H1 (cell line): Measurements from ENCODE around the gene C1orf21. TPM values are rescaled to one million over a fixed set of nuclear protein-coding genes. Genes with fewer than 3 reads are reported as not detected.

ENCODE experiments used
- CTCF ChIA-PET: fragments of 300-600 bp; sonication (Branson Sonifier 250); formaldehyde crosslinking; loops from one replicate; lab custom pipeline; 2021; ENCODE audit not compliant: partially characterized antibody; lab: Charles Lee
- POLR2A ChIA-PET: fragments of 300-600 bp; sonication (Branson Sonifier 250); formaldehyde crosslinking; loops from one replicate; lab custom pipeline; 2021; ENCODE audit warnings: inconsistent platforms; ENCODE audit not compliant: partially characterized antibody; lab: Charles Lee
- DNase-seq, 2 experiments: peaks; one replicate each; pipeline versions ENCODE4 v3.0.0 to v3.0.0-alpha.2; 2010 to 2022; ENCODE audit warnings: low spot score in 2 of 2, low read depth in 1 of 2, mixed read lengths in 1 of 2
- FAIRE-seq: peaks from 2 replicates; lab custom pipeline; 2011; peaks lifted over from hg19 to GRCh38; lab: Jason Lieb, UNC
- H2AFZ ChIP-seq: 2 replicates; pipeline ENCODE4 v1.8.1; 2012; ENCODE audit warnings: low read length, inconsistent platforms
- H2AK5ac ChIP-seq: 2 replicates; pipeline ENCODE4 v1.6.1; 2013; ENCODE audit warnings: low read depth, low read length
- H2BK120ac ChIP-seq: replicated peaks from 2 replicates; pipeline ENCODE3; 2013; ENCODE audit warnings: low read depth, low read length, inconsistent platforms
- H2BK12ac ChIP-seq: 2 replicates; pipeline ENCODE4 v1.6.1; 2013; ENCODE audit warnings: low read depth, low read length
- H2BK15ac ChIP-seq: 2 replicates; pipeline ENCODE4 v1.6.1; 2013; ENCODE audit warnings: low read length
- H2BK20ac ChIP-seq: 2 replicates; pipeline ENCODE4 v1.6.1; 2013; ENCODE audit warnings: low read length
- H2BK5ac ChIP-seq: 2 replicates; pipeline ENCODE4 v1.6.1; 2013; ENCODE audit warnings: low read depth, low read length
- H3K14ac ChIP-seq: 2 replicates; pipeline ENCODE4 v1.6.1; 2013; ENCODE audit warnings: inconsistent platforms; ENCODE audit not compliant: insufficient read length
- H3K18ac ChIP-seq: 2 replicates; pipeline ENCODE4 v1.6.1; 2013; ENCODE audit warnings: low read length; ENCODE audit errors: extremely low read depth
- H3K23ac ChIP-seq: 2 replicates; pipeline ENCODE4 v1.6.1; 2013; ENCODE audit warnings: inconsistent platforms; ENCODE audit not compliant: insufficient read length
- H3K23me2 ChIP-seq: 2 replicates; pipeline ENCODE4 v1.6.1; 2013; ENCODE audit warnings: low read depth, low read length
- H3K27ac ChIP-seq: 2 replicates; pipeline ENCODE4 v1.6.1; 2011; ENCODE audit warnings: low read depth, low read length, inconsistent platforms
- H3K27me3 ChIP-seq, 4 experiments: replicated peaks in 1 of 4; 1 replicate in 1 of 4; 2 replicates in 3 of 4; pipeline versions ENCODE4 v1.6.1 to v1.8.1; 2011 to 2013; ENCODE audit warnings: low read length in 3 of 4, mild to moderate bottlenecking in 3 of 4, inconsistent platforms in 2 of 4, mixed read lengths in 2 of 4, moderate library complexity in 1 of 4; ENCODE audit not compliant: control insufficient read depth in 3 of 4, insufficient read depth in 3 of 4; ENCODE audit errors: extremely low read depth in 1 of 4
- H3K36me3 ChIP-seq, 4 experiments: 2 replicates each; pipeline versions ENCODE4 v1.6.1 to v1.8.1; 2011 to 2013; ENCODE audit warnings: mild to moderate bottlenecking in 4 of 4, low read length in 3 of 4, moderate library complexity in 2 of 4, control low read depth in 1 of 4, inconsistent platforms in 1 of 4; ENCODE audit not compliant: insufficient read depth in 4 of 4, control insufficient read depth in 2 of 4
- H3K4ac ChIP-seq: replicated peaks from 2 replicates; pipeline ENCODE3; 2013; ENCODE audit warnings: low read length, low read depth, mixed read lengths, inconsistent platforms; ENCODE audit not compliant: insufficient read length
- H3K4me1 ChIP-seq, 4 experiments: replicated peaks in 1 of 4; 1 replicate in 1 of 4; 2 replicates in 3 of 4; pipeline versions ENCODE4 v1.6.1 to v1.8.1; 2011 to 2013; ENCODE audit warnings: low read length in 3 of 4, inconsistent platforms in 2 of 4, mixed read lengths in 1 of 4; ENCODE audit not compliant: insufficient read depth in 4 of 4, control insufficient read depth in 3 of 4
- H3K4me2 ChIP-seq, 2 experiments: 2 replicates each; pipeline versions ENCODE4 v1.6.1 to v1.8.1; 2011 to 2013; ENCODE audit warnings: low read depth in 2 of 2, low read length in 2 of 2, control low read depth in 1 of 2, inconsistent platforms in 1 of 2, mild to moderate bottlenecking in 1 of 2; ENCODE audit not compliant: insufficient read depth in 1 of 2
- H3K4me3 ChIP-seq, 4 experiments: fragments of 200-600, 300-600 bp in 1 of 4; sonication (generic), shearing (Covaris generic), sonication (Bioruptor Twin) in 1 of 4; 2 replicates each; pipeline versions ENCODE4 v1.5.1 to v1.8.1; 2011 to 2016; ENCODE audit warnings: low read length in 4 of 4, low read depth in 3 of 4, control low read depth in 2 of 4, inconsistent platforms in 2 of 4, mild to moderate bottlenecking in 2 of 4, mixed read lengths in 1 of 4, moderate library complexity in 1 of 4; ENCODE audit not compliant: insufficient read depth in 2 of 4; ENCODE audit errors: extremely low read depth in 1 of 4
- H3K56ac ChIP-seq: replicated peaks from 2 replicates; pipeline ENCODE3; 2013; ENCODE audit warnings: low read depth, mild to moderate bottlenecking, mixed read lengths, low read length, inconsistent platforms; ENCODE audit not compliant: insufficient read length
- H3K79me1 ChIP-seq: 2 replicates; pipeline ENCODE4 v1.6.1; 2013; ENCODE audit warnings: low read depth, low read length, control low read depth
- H3K79me2 ChIP-seq, 2 experiments: 2 replicates each; pipeline versions ENCODE4 v1.6.1 to v1.8.1; 2012 to 2013; ENCODE audit warnings: low read length in 2 of 2, mild to moderate bottlenecking in 2 of 2, inconsistent platforms in 1 of 2; ENCODE audit not compliant: insufficient read depth in 2 of 2, control insufficient read depth in 1 of 2
- H3K9ac ChIP-seq, 4 experiments: replicated peaks in 1 of 4; 1 replicate in 1 of 4; 2 replicates in 3 of 4; pipeline versions ENCODE4 v1.6.1 to v1.8.1; 2011 to 2013; ENCODE audit warnings: low read depth in 3 of 4, low read length in 3 of 4, control low read depth in 2 of 4, mild to moderate bottlenecking in 2 of 4, moderate library complexity in 2 of 4, inconsistent platforms in 1 of 4; ENCODE audit errors: extremely low read depth in 1 of 4
- H3K9me3 ChIP-seq, 2 experiments: 2 replicates each; pipeline versions ENCODE4 v1.6.1 to v1.8.1; 2012 to 2013; ENCODE audit warnings: mild to moderate bottlenecking in 2 of 2, moderate library complexity in 2 of 2, control low read depth in 1 of 2, inconsistent platforms in 1 of 2, low read depth in 1 of 2, low read length in 1 of 2, mixed read lengths in 1 of 2; ENCODE audit not compliant: insufficient read depth in 2 of 2
- H4K20me1 ChIP-seq, 2 experiments: replicated peaks in 1 of 2; 2 replicates each; pipeline versions ENCODE3 to v1.8.1; 2011 to 2013; ENCODE audit warnings: inconsistent platforms in 2 of 2, low read length in 2 of 2, mild to moderate bottlenecking in 1 of 2; ENCODE audit not compliant: insufficient read depth in 2 of 2, control insufficient read depth in 1 of 2
- H4K5ac ChIP-seq: 2 replicates; pipeline ENCODE4 v1.6.1; 2013; ENCODE audit warnings: low read length, low read depth, mixed read lengths, inconsistent platforms; ENCODE audit not compliant: insufficient read length
- H4K8ac ChIP-seq: 2 replicates; pipeline ENCODE4 v1.8.0; 2013; ENCODE audit warnings: mild to moderate bottlenecking, moderate library complexity, low read length, inconsistent platforms; ENCODE audit not compliant: insufficient read depth; ENCODE audit errors: extremely low read depth
- H4K91ac ChIP-seq: replicated peaks from 2 replicates; pipeline ENCODE3; 2013; ENCODE audit warnings: low read length, mixed read lengths, inconsistent platforms; ENCODE audit not compliant: insufficient read length
- BACH1 ChIP-seq: IDR thresholded peaks from 2 replicates; pipeline ENCODE4 v1.6.1; 2012; ENCODE audit warnings: low read length, improper control_type of control experiment
- CBX8 ChIP-seq: fragments of 300-800, 300-1000 bp; sonication (generic); IDR thresholded peaks from 2 replicates; pipeline ENCODE4 v1.7.1; 2016; ENCODE audit warnings: low read depth, low read length, borderline replicate concordance
- CHD1 ChIP-seq: IDR thresholded peaks from 2 replicates; pipeline ENCODE4 v1.6.1; 2012; ENCODE audit warnings: low read depth, low read length, improper control_type of control experiment
- CTBP2 ChIP-seq: IDR thresholded peaks from 2 replicates; pipeline ENCODE4 v1.7.0; 2011; ENCODE audit warnings: borderline replicate concordance, mild to moderate bottlenecking, moderate library complexity, mixed read lengths, low read length; ENCODE audit not compliant: insufficient read depth, insufficient read length
- HDAC2 ChIP-seq, 2 experiments: fragments of 300-600 bp in 1 of 2; sonication (generic) in 1 of 2; IDR thresholded peaks; 2 replicates each; pipeline ENCODE4 v1.6.1; 2011 to 2012; ENCODE audit warnings: low read depth in 2 of 2, low read length in 2 of 2, mild to moderate bottlenecking in 2 of 2, moderate library complexity in 2 of 2, borderline replicate concordance in 1 of 2, inconsistent platforms in 1 of 2
- HDAC6 ChIP-seq: IDR thresholded peaks from one replicate; pipeline ENCODE4 v1.7.1; 2012; ENCODE audit warnings: low read depth, mild to moderate bottlenecking, inconsistent platforms, low read length, moderate library complexity
- RAD21 ChIP-seq, 2 experiments: IDR thresholded peaks in 1 of 2; conservative IDR thresholded peaks in 1 of 2; 2 replicates each; pipeline ENCODE4 v1.6.1; 2011; ENCODE audit warnings: low read depth in 2 of 2, low read length in 2 of 2, improper control_type of control experiment in 1 of 2, inconsistent platforms in 1 of 2, mild to moderate bottlenecking in 1 of 2, moderate library complexity in 1 of 2
- SIX5 ChIP-seq: IDR thresholded peaks from 2 replicates; pipeline ENCODE4 v1.6.1; 2011; ENCODE audit warnings: mild to moderate bottlenecking, low read depth, low read length
- WGBS, 2 experiments: shearing (Covaris generic) in 1 of 2; methylation state at CpG; one replicate each; pipeline versions ENCODE4 v1.1.6 to v1.1.7; 2013 to 2015; ENCODE audit warnings: low lambda C conversion rate in 2 of 2, mixed read lengths in 2 of 2, inconsistent platforms in 1 of 2, low coverage in 1 of 2, missing lambda C conversion rate in 1 of 2; ENCODE audit not compliant: insufficient replicate concordance in 2 of 2, insufficient coverage in 1 of 2, insufficient read length in 1 of 2; ENCODE audit errors: extremely low coverage in 1 of 2, missing lambda C conversion rate in 1 of 2; 5-methylcytosine and 5-hydroxymethylcytosine counted together
- polyA plus RNA-seq, 7 experiments: library from polyadenylated mRNA; depleted of rRNA in 3 of 7; stranded (reverse) in 5 of 7; unstranded in 2 of 7; fragments of >200 nt in 5 of 7; fragments of 200-250 nt in 2 of 7; gene quantifications; 1 replicate in 5 of 7; 2 replicates in 1 of 7; 4 replicates in 1 of 7; pipeline versions ENCODE4 v1.2.1 to v1.2.3, GENCODE V29; 2011 to 2013; ENCODE audit warnings: missing spikeins in 2 of 7, mixed read lengths in 2 of 7
- total RNA-seq: library from RNA; stranded (reverse); fragmentation: NEBNext Ultra II Directional; extraction: Animal tissue kit (Norgen Biotek cat#: 25700); gene quantifications from 2 replicates; pipeline ENCODE4 v1.2.1, GENCODE V29; 2021
- TF ChIP-seq, protein P1 (sequence below): IDR thresholded peaks from 2 replicates; pipeline ENCODE4 v1.6.1; 2011; ENCODE audit warnings: low read depth, mild to moderate bottlenecking, low read length; ENCODE audit not compliant: insufficient read depth

Gene C1orf21
- total and polyA plus RNA-seq, 2 of the 8 experiments (the other 6 are each of a cell fraction or from before 2014, with no cell fraction given) = 16.6 to 51.0 TPM

DNA sequence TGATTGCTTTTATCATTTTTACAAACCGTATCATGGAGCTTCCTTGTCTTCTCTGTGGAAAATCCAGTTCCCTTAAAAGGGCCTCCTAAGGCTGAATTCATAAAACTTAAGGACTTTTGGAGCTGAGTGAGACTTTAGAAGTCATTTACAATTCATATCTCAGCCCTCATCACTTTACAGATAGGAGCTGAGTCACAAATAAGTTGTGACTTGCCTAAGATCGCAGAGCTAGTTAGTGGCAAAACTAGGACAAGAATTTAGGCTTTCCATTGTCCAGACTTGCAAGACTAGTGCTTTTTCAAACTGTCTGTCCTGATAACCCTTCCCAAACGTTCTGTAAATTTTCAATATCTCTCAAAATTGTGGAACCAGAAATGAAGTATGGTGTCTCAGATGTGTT, 37.3 kb downstream of the C1orf21 start:
- ChIA-PET POLR2A (no interaction called here), CTCF (interaction anchor here (0.6 kb wide), 1 partner anchor 157 kb away, joined by 3 read pairs; no protein-coding TSS in a partner anchor)
- peaks cover 3% of the 10 kb centered on the region for H3K23me2 ChIP-seq
- no peak overlapping the region for H3K4me2 ChIP-seq
- peaks cover 1 to 16% (median 14%) of the 10 kb centered on the region in 4 experiments for H3K4me1 ChIP-seq
- WGBS, 2 experiments = 77% methylated on average over 3 of the region's 3 CpGs; no CpG with 5 or more reads in 1 of the 2 experiments
- no peaks in the 10 kb centered on the region for H3K9me3 ChIP-seq
- no peak overlapping the region for H2AFZ ChIP-seq
- no peak for FAIRE-seq
- H2BK120ac ChIP-seq = no peak overlapping the region
- H3K4ac ChIP-seq = no peak overlapping the region
- H2BK20ac ChIP-seq = no peak overlapping the region
- no peak overlapping the region for H3K9ac ChIP-seq
- no peak overlapping the region for H2BK12ac ChIP-seq
- no peak overlapping the region for H4K5ac ChIP-seq
- H2BK15ac ChIP-seq = no peak overlapping the region
- no peak overlapping the region for H3K18ac ChIP-seq
- no peak overlapping the region for H3K56ac ChIP-seq
- H3K79me1 ChIP-seq = peaks cover 6% of the 10 kb centered on the region
- no peaks in the 10 kb centered on the region for H3K36me3 ChIP-seq
- no peak overlapping the region for H4K8ac ChIP-seq
- no peak overlapping the region for H3K14ac ChIP-seq
- H2BK5ac ChIP-seq = no peak overlapping the region
- H4K20me1 ChIP-seq = peaks cover 5 to 6% of the 10 kb centered on the region in 2 experiments
- no peak overlapping the region for H3K4me3 ChIP-seq
- no peak overlapping the region for H2AK5ac ChIP-seq
- H3K27me3 ChIP-seq = no peaks in the 10 kb centered on the region
- H4K91ac ChIP-seq = no peak overlapping the region
- no peak for DNase-seq
- no peak overlapping the region for H3K23ac ChIP-seq
- TF ChIP-seq, protein P1, sequence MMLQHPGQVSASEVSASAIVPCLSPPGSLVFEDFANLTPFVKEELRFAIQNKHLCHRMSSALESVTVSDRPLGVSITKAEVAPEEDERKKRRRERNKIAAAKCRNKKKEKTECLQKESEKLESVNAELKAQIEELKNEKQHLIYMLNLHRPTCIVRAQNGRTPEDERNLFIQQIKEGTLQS = no peak
- TF ChIP-seq CHD1 (no peak), HDAC6 (no peak), CBX8 (no peak), HDAC2 (IDR thresholded peaks at IDR 0.05; ENCODE audit: borderline replicate concordance in 1 of 2, low read depth in 2 of 2, low read length in 2 of 2) (no peak), RAD21 (IDR thresholded peaks at IDR 0.05 in 1 of 2, conservative IDR thresholded peaks at IDR 0.05 in 1 of 2; ENCODE audit: low read depth in 2 of 2, low read length in 2 of 2) (no peak), BACH1 (no peak), SIX5 (no peak), CTBP2 (no peak)
- TF ChIP-seq, all 59 proteins: peak for 0
- Histone ChIP-seq H3K27ac (no peak overlapping the region), H3K79me2 (peaks cover 0 to 84% of the 10 kb centered on the region in 2 experiments; a peak in 3 of 4 replicates)
